CD1c-positive myeloid dendritic cell (primary cell): ENCODE measurements around the gene NBL1.

Source experiments
- DNase-seq: peaks from one replicate; pipeline ENCODE4 v3.0.0-alpha.2; 2016; ENCODE audit errors: extremely low spot score

Gene NBL1

GRCh38 chr1:19646377-19647319 is 2.5 kb downstream of the NBL1 start:
- no peak for DNase-seq

GRCh38 chr1:19647643-19648042 is 3.5 kb downstream of the NBL1 start:
- no peak for DNase-seq

GRCh38 chr1:19648239-19648638 is 4.1 kb downstream of the NBL1 start:
- DNase-seq: no peak

GRCh38 chr1:19648689-19649088 is 4.6 kb downstream of the NBL1 start:
- no peak for DNase-seq

GRCh38 chr1:19650416-19651140 is 6.5 kb downstream of the NBL1 start:
- no peak for DNase-seq

- DNase-seq: peak; percentile 51
These were observed 7.1 kb downstream of the NBL1 start for GRCh38 chr1:19651141-19651737.

GRCh38 chr1:19654386-19654785 is 10.3 kb downstream of the NBL1 start:
- DNase-seq: no peak

- no peak for DNase-seq
These were observed 11.0 kb downstream of the NBL1 start for GRCh38 chr1:19654886-19655717.

GRCh38 chr1:19655718-19656080 is 11.6 kb downstream of the NBL1 start:
- DNase-seq: no peak

- DNase-seq: no peak
These were observed 12.1 kb downstream of the NBL1 start for GRCh38 chr1:19656134-19656779.

- no peak for DNase-seq
These were observed 12.8 kb downstream of the NBL1 start for GRCh38 chr1:19656780-19657466.

- no peak for DNase-seq
These were observed 13.4 kb downstream of the NBL1 start for GRCh38 chr1:19657511-19657910.

GRCh38 chr1:19658186-19658585 is 14.1 kb downstream of the NBL1 start:
- DNase-seq: no peak

- DNase-seq: peak; percentile 52
These were observed 17.7 kb downstream of the NBL1 start for GRCh38 chr1:19661721-19662228.

GRCh38 chr1:19662313-19662712 is 18.2 kb downstream of the NBL1 start:
- no peak for DNase-seq

- no peak for DNase-seq
These were observed 20.5 kb downstream of the NBL1 start, which contains the start of gene HTR6 for GRCh38 chr1:19664453-19665185. Gene HTR6, plus strand, starts transcription at chr1:19664875. Its CDS starts 879 bp downstream, at chr1:19665754.

GRCh38 chr1:19665186-19665495 is 21.0 kb downstream of the NBL1 start:
- DNase-seq: no peak

GRCh38 chr1:19665496-19666465 is 21.7 kb downstream of the NBL1 start:
- DNase-seq: no peak

- no peak for DNase-seq
These were observed 24.8 kb downstream of the NBL1 start for GRCh38 chr1:19668888-19669287.
